Measurements from ENCODE around the gene ACE2. TPM values are rescaled to one million over a fixed set of nuclear protein-coding genes. Genes with fewer than 3 reads are reported as not detected.

ACE2 gene
- total and polyA plus RNA-seq, 9 of the 15 experiments (the other 6 are each of a cell fraction or from before 2014, with no cell fraction given) = 0.03 to 0.09 (median 0.07) TPM; not detected in 6

DNA sequence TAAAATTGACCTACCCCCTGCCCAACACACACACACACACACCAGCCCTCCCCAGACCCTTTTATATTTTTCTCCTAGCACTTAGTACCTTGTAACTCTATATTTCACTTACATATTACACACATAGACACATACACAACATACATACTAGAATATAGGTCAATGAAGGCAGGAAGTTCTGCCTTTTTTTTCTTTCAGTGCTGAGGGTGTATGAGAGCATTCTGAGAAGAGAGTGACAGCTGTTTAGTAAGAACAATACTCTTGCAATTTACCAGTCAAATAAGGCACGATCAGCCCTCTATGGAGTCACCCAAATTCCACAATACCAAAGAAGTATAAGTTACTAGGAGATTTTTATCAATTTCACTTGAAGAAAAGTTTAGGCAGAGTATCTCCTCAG is 33.5 kb downstream of the ACE2 start:
- ATAC-seq (no peak), DNase-seq (ENCODE audit: extremely low read depth in 1 of 4, low spot score in 3 of 4) (no peak), FAIRE-seq (no peak)
- H3K36me3 ChIP-seq (ENCODE audit: control insufficient read depth, insufficient read depth, low read length) = no peaks in the 10 kb centered on the region
- H3K4me3 ChIP-seq = no peak overlapping the region
- TF ChIP-seq SIN3A (IDR thresholded peaks at IDR 0.05; ENCODE audit: borderline replicate concordance in 2 of 2, control insufficient read depth in 1 of 2, low read depth in 2 of 2, low read length in 2 of 2) = no peak
- no peak for TF ChIP-seq NFXL1 (CRISPR knock-in tag; IDR thresholded peaks at IDR 0.05)
- TF ChIP-seq RFX1 (IDR thresholded peaks at IDR 0.05) = no peak
- no peak for TF ChIP-seq ZEB2 (IDR thresholded peaks at IDR 0.05)
- TF ChIP-seq, protein P1, sequence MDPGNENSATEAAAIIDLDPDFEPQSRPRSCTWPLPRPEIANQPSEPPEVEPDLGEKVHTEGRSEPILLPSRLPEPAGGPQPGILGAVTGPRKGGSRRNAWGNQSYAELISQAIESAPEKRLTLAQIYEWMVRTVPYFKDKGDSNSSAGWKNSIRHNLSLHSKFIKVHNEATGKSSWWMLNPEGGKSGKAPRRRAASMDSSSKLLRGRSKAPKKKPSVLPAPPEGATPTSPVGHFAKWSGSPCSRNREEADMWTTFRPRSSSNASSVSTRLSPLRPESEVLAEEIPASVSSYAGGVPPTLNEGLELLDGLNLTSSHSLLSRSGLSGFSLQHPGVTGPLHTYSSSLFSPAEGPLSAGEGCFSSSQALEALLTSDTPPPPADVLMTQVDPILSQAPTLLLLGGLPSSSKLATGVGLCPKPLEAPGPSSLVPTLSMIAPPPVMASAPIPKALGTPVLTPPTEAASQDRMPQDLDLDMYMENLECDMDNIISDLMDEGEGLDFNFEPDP (CRISPR knock-in tag; IDR thresholded peaks at IDR 0.05) = no peak
- no peak for TF ChIP-seq BRCA1 (IDR thresholded peaks at IDR 0.05)
- TF ChIP-seq BRCA1 (CRISPR knock-in tag; IDR thresholded peaks at IDR 0.05) = no peak
- TF ChIP-seq HMG20B (CRISPR knock-in tag; IDR thresholded peaks at IDR 0.05) = no peak
- TF ChIP-seq BACH1 (tag; IDR thresholded peaks at IDR 0.05) = no peak
- no peak for TF ChIP-seq CHD1 (IDR thresholded peaks at IDR 0.05; ENCODE audit: low read length)
- no peak for TF ChIP-seq ZNF79 (CRISPR knock-in tag; IDR thresholded peaks at IDR 0.05; ENCODE audit: low read depth)
- H4K20me1 ChIP-seq (replicated peaks; ENCODE audit: control insufficient read depth, insufficient read depth, low read length) = no peaks in the 10 kb centered on the region
- ChIA-PET POLR2A (no interaction called here), CTCF (ENCODE audit: low intra/inter-chr PET ratio) (no interaction called here)
- H3K4me1 ChIP-seq (replicated peaks in 1 of 2; ENCODE audit: control insufficient read depth in 2 of 2, insufficient read depth in 2 of 2, low read length in 2 of 2) = peaks cover 0 to 11% of the 10 kb centered on the region in 2 experiments; a peak in 2 of 5 replicates
- no peak overlapping the region for H3K27ac ChIP-seq (ENCODE audit: extremely low read depth, low read depth, low read length)
- H3K9me1 ChIP-seq (ENCODE audit: control insufficient read depth, insufficient read depth, low read length) = no peaks in the 10 kb centered on the region
- peak overlapping the region; percentile 44; the same call in 1 of the 2 replicates for H2AFZ ChIP-seq (ENCODE audit: low read depth, low read length)
- no peak overlapping the region for H3K4me2 ChIP-seq (ENCODE audit: insufficient read depth, low read length)
- WGBS (ENCODE audit: insufficient coverage, low coverage, missing lambda C conversion rate) = 17% methylated on average over 1 of the region's 1 CpG
- H3K27me3 ChIP-seq (ENCODE audit: control insufficient read depth in 2 of 2, insufficient read depth in 2 of 2, low read length in 2 of 2) = no peaks in the 10 kb centered on the region
- H3K79me2 ChIP-seq (ENCODE audit: control insufficient read depth, insufficient read depth, low read length) = no peaks in the 10 kb centered on the region
- in situ Hi-C loops (cut with MboI) (loop anchor here (5.0 to 10.0 kb wide), 3 partner anchors 78 to 222 kb away; no protein-coding TSS in a partner anchor), intact Hi-C loops (cut with micrococcal nuclease) (loop anchor here (5.0 kb wide), 1 partner anchor 405 kb away; no protein-coding TSS in a partner anchor)
- no peaks in the 10 kb centered on the region for H3K9me3 ChIP-seq (replicated peaks; ENCODE audit: control insufficient read depth, insufficient read depth, low read depth, low read length)
- H3K9ac ChIP-seq (ENCODE audit: insufficient read depth in 1 of 2, low read depth in 2 of 2, low read length in 2 of 2) = no peak overlapping the region
- BruUV-seq (replicated peaks) = no TSS peak
